H9 (cell line): ENCODE measurements around the gene MXRA7. TPM values are rescaled to one million over a fixed set of nuclear protein-coding genes. Genes with fewer than 3 reads are reported as not detected.

Experiments
- DNase-seq: peaks from one replicate; pipeline ENCODE4 v3.0.0-alpha.2; 2017
- H2AFZ ChIP-seq: one replicate; pipeline ENCODE4 v1.6.1; 2013; ENCODE audit warnings: mild to moderate bottlenecking, low read length, control low read depth, moderate library complexity
- H2AK5ac ChIP-seq: 2 replicates; pipeline ENCODE4 v1.6.1; 2013; ENCODE audit warnings: low read length, control low read depth, mixed read lengths; ENCODE audit not compliant: insufficient read length
- H2BK120ac ChIP-seq: one replicate; pipeline ENCODE4 v1.6.1; 2013; ENCODE audit warnings: low read depth, mild to moderate bottlenecking, low read length, control low read depth, inconsistent platforms; ENCODE audit not compliant: poor library complexity, severe bottlenecking
- H2BK12ac ChIP-seq: 2 replicates; pipeline ENCODE4 v1.6.1; 2013; ENCODE audit warnings: low read length, control low read depth, mixed read lengths, low read depth; ENCODE audit not compliant: insufficient read length
- H2BK15ac ChIP-seq: 2 replicates; pipeline ENCODE4 v1.6.1; 2013; ENCODE audit warnings: low read depth, low read length, control low read depth
- H2BK20ac ChIP-seq: one replicate; pipeline ENCODE4 v1.6.1; 2013; ENCODE audit warnings: low read depth, mild to moderate bottlenecking, low read length, control low read depth, inconsistent platforms; ENCODE audit not compliant: poor library complexity, severe bottlenecking
- H2BK5ac ChIP-seq: 2 replicates; pipeline ENCODE4 v1.6.1; 2013; ENCODE audit warnings: low read length, control low read depth, mixed read lengths; ENCODE audit not compliant: insufficient read length
- H3K14ac ChIP-seq: 2 replicates; pipeline ENCODE4 v1.6.1; 2013; ENCODE audit warnings: low read length, control low read depth; ENCODE audit not compliant: insufficient read depth
- H3K18ac ChIP-seq: 2 replicates; pipeline ENCODE4 v1.6.1; 2013; ENCODE audit warnings: low read depth, mild to moderate bottlenecking, mixed read lengths, low read length, control low read depth; ENCODE audit not compliant: insufficient read length
- H3K23ac ChIP-seq: 2 replicates; pipeline ENCODE4 v1.6.1; 2013; ENCODE audit warnings: low read length, control low read depth, mixed read lengths, low read depth; ENCODE audit not compliant: insufficient read length
- H3K23me2 ChIP-seq: 2 replicates; pipeline ENCODE4 v1.6.1; 2013; ENCODE audit warnings: low read depth, mild to moderate bottlenecking, mixed read lengths, low read length, control low read depth; ENCODE audit not compliant: insufficient read length, poor library complexity, severe bottlenecking
- H3K27ac ChIP-seq: 2 replicates; pipeline ENCODE4 v1.5.1; 2013; ENCODE audit warnings: low read length, control low read depth, mixed read lengths, low read depth; ENCODE audit not compliant: insufficient read length
- H3K27me3 ChIP-seq: 2 replicates; pipeline ENCODE4 v1.6.1; 2013; ENCODE audit warnings: low read length, control low read depth, inconsistent platforms; ENCODE audit not compliant: insufficient read depth
- H3K4ac ChIP-seq: 2 replicates; pipeline ENCODE4 v1.6.1; 2013; ENCODE audit warnings: low read depth, mild to moderate bottlenecking, control low read depth, inconsistent platforms, low read length, moderate library complexity
- H3K4me1 ChIP-seq: 2 replicates; pipeline ENCODE4 v1.6.1; 2013; ENCODE audit warnings: low read length, control low read depth, inconsistent platforms; ENCODE audit not compliant: insufficient read depth
- H3K4me2 ChIP-seq: 2 replicates; pipeline ENCODE4 v1.6.1; 2013; ENCODE audit warnings: low read length, control low read depth, mixed read lengths; ENCODE audit not compliant: insufficient read length, insufficient read depth
- H3K56ac ChIP-seq: 2 replicates; pipeline ENCODE4 v1.6.1; 2013; ENCODE audit warnings: low read depth, mild to moderate bottlenecking, mixed read lengths, low read length, control low read depth; ENCODE audit not compliant: insufficient read length
- H3K79me1 ChIP-seq: 2 replicates; pipeline ENCODE4 v1.6.1; 2013; ENCODE audit warnings: low read depth, mild to moderate bottlenecking, moderate library complexity, low read length, control low read depth, inconsistent platforms; ENCODE audit not compliant: insufficient read depth, poor library complexity, severe bottlenecking
- H3K79me2 ChIP-seq: 2 replicates; pipeline ENCODE4 v1.6.1; 2013; ENCODE audit warnings: low read length, control low read depth, inconsistent platforms; ENCODE audit not compliant: insufficient read depth
- H3K9ac ChIP-seq: 2 replicates; pipeline ENCODE4 v1.6.1; 2013; ENCODE audit warnings: low read length, control low read depth, mixed read lengths; ENCODE audit not compliant: insufficient read length; ENCODE audit errors: extremely low read depth
- H3K9me3 ChIP-seq: one replicate; pipeline ENCODE4 v1.6.1; 2013; ENCODE audit warnings: low read depth, low read length, inconsistent platforms; ENCODE audit not compliant: control insufficient read depth
- H3T11ph ChIP-seq: one replicate; pipeline ENCODE4 v1.6.1; 2013; ENCODE audit warnings: mild to moderate bottlenecking, low read length, control low read depth, inconsistent platforms
- H4K20me1 ChIP-seq: one replicate; pipeline ENCODE4 v1.6.1; 2013; ENCODE audit not compliant: control insufficient read depth, insufficient read length, insufficient read depth
- H4K5ac ChIP-seq: 2 replicates; pipeline ENCODE4 v1.6.1; 2013; ENCODE audit warnings: low read depth, mild to moderate bottlenecking, mixed read lengths, low read length, control low read depth; ENCODE audit not compliant: insufficient read length
- H4K8ac ChIP-seq: replicated peaks from 2 replicates; pipeline ENCODE4 v1.6.1; 2013; ENCODE audit warnings: low read length, control low read depth, mixed read lengths, low read depth; ENCODE audit not compliant: insufficient read length
- H4K91ac ChIP-seq: 2 replicates; pipeline ENCODE4 v1.6.1; 2013; ENCODE audit warnings: low read depth, mild to moderate bottlenecking, moderate library complexity, mixed read lengths, low read length, control low read depth; ENCODE audit not compliant: insufficient read length
- H3K27ac Mint-ChIP-seq, 3 experiments: 2 replicates in 2 of 3; 3 replicates in 1 of 3; pipeline ENCODE4 v1.8.0; 2020 to 2021; ENCODE audit warnings: mixed read lengths in 3 of 3, mild to moderate bottlenecking in 1 of 3, moderate library complexity in 1 of 3
- H3K27me3 Mint-ChIP-seq: 2 replicates; pipeline ENCODE4 v1.8.0; 2021; ENCODE audit warnings: low read depth, mild to moderate bottlenecking, moderate library complexity, mixed read lengths
- H3K36me3 Mint-ChIP-seq, 3 experiments: 2 replicates in 2 of 3; 3 replicates in 1 of 3; pipeline ENCODE4 v1.8.0; 2020 to 2021; ENCODE audit warnings: low read depth in 3 of 3, mixed read lengths in 3 of 3; ENCODE audit not compliant: insufficient read depth in 1 of 3
- H3K4me1 Mint-ChIP-seq, 2 experiments: 2 replicates each; pipeline ENCODE4 v1.8.0; 2020; ENCODE audit warnings: mixed read lengths in 2 of 2
- H3K4me3 Mint-ChIP-seq, 2 experiments: 2 replicates in 1 of 2; 3 replicates in 1 of 2; pipeline ENCODE4 v1.8.0; 2020 to 2021; ENCODE audit warnings: mild to moderate bottlenecking in 2 of 2, mixed read lengths in 2 of 2, moderate library complexity in 1 of 2
- H3K9me3 Mint-ChIP-seq, 2 experiments: 2 replicates in 1 of 2; 3 replicates in 1 of 2; pipeline ENCODE4 v1.8.0; 2020; ENCODE audit warnings: mild to moderate bottlenecking in 2 of 2, mixed read lengths in 2 of 2, moderate library complexity in 1 of 2
- CTCF ChIP-seq: fragments of 200-600 bp; sonication (generic); conservative IDR thresholded peaks from 3 replicates; pipeline ENCODE4 v1.8.0; 2021; ENCODE audit warnings: antibody characterized with exemption, mild to moderate bottlenecking
- WGBS: extraction: QIAGEN DNeasy Blood & Tissue Kit; methylation state at CpG from one replicate; pipeline ENCODE4 v1.1.7; 2013; ENCODE audit warnings: missing lambda C conversion rate, low lambda C conversion rate, mixed read lengths; ENCODE audit not compliant: insufficient read length; ENCODE audit errors: extremely low coverage; 5-methylcytosine and 5-hydroxymethylcytosine counted together
- total RNA-seq: library from RNA; stranded (reverse); gene quantifications from 2 replicates; pipeline ENCODE4 v1.2.1, GENCODE V29; 2021

The MXRA7 gene
- total RNA-seq, 1 experiment from 2014 or later = 28.2 TPM

- Histone ChIP-seq H4K8ac (no peak overlapping the region), H3K23ac (no peak overlapping the region), H3K23me2 (no peaks in the 10 kb centered on the region), H3K9ac (no peak overlapping the region), H3K9me3 (no peaks in the 10 kb centered on the region), H3K4me1 (no peaks in the 10 kb centered on the region), H3K79me1 (no peaks in the 10 kb centered on the region), H3K27me3 (no peaks in the 10 kb centered on the region), H3T11ph (no peak overlapping the region), H4K5ac (no peak overlapping the region), H2BK20ac (no peak overlapping the region), H3K4ac (no peak overlapping the region), H2BK5ac (no peak overlapping the region), H2BK120ac (no peak overlapping the region), H3K14ac (no peak overlapping the region), H2BK12ac (no peak overlapping the region), H2AFZ (no peak overlapping the region), H2BK15ac (no peak overlapping the region), H3K27ac (no peak overlapping the region), H3K4me2 (no peak overlapping the region), H3K56ac (no peak overlapping the region), H2AK5ac (no peak overlapping the region), H3K79me2 (no peaks in the 10 kb centered on the region), H3K18ac (no peak overlapping the region), H4K91ac (no peak overlapping the region), H4K20me1 (no peaks in the 10 kb centered on the region)
- no peaks in the 10 kb centered on the region for H3K36me3 Mint-ChIP-seq
- WGBS = no CpG with 5 or more reads among the region's 3 CpGs
- peaks cover 9% of the 10 kb centered on the region in 2 experiments for H3K4me1 Mint-ChIP-seq
- H3K9me3 Mint-ChIP-seq = no peaks in the 10 kb centered on the region
- no peak for TF ChIP-seq CTCF
- no peak for DNase-seq
- no peak overlapping the region for H3K27ac Mint-ChIP-seq
- H3K27me3 Mint-ChIP-seq = no peaks in the 10 kb centered on the region; the same call in 1 of the 2 replicates
- H3K4me3 Mint-ChIP-seq = no peak overlapping the region; a peak in 1 of 5 replicates
Measured at GRCh38 chr17:76660656-76661042, 50.1 kb downstream of the MXRA7 start.
